HuH-7 (cell line): Measurements from ENCODE around the gene GMCL1.
"Not testable (repeated sequence)": the region's sequence is repeated elsewhere in the genome, so short reads cannot be mapped to it uniquely, and the experiment has no call there.

Experiments used
- DNase-seq: peaks from one replicate; pipeline ENCODE4 v3.0.0; 2011; ENCODE audit warnings: low spot score

GMCL1 gene

GRCh38 chr2:69848186-69848790, 18.8 kb downstream of the GMCL1 start:
- DNase-seq = peak; percentile 6

- DNase-seq = no peak
Measured at GRCh38 chr2:69858261-69858660, 28.8 kb downstream of the GMCL1 start.

DNA sequence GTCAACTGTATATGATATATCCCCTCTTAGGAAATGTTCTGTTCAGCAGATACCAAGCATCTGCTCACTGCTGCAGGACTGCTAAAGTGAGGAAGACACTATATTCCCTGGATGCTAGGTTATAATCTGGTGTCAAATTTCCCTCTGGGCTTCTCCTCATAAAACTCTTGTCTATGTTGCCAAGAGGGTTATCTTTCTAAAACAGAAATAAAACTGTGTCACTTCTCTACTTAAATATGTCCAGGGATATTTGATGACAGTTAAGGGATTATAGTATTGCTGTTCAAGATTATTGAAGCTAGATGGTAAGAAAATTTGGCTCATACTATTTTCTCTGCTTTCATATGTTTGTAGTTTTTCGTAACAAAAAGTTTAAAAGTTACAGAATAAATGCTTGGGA, 33.8 kb downstream of the GMCL1 start:
- no peak for DNase-seq

DNA sequence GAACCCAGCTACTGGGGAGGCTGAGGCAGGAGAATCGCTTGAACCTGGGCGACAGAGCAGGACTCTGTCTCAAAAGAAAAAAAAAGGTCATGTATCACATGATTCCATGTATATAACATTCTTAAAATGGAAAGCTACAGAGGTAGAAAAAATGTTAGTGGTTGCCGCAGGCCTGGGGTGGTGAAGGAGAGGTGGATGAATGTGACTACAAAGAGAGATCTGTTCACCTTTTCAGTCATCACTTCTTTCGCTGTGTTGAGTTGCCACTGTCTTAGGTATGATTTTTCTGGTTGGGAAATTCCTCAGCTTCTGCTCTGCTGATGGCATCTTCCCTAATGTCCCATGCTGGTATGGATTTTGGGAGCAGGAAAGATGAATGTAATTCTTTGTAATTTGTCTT, 59.0 kb downstream of the GMCL1 start:
- DNase-seq = no peak

DNA sequence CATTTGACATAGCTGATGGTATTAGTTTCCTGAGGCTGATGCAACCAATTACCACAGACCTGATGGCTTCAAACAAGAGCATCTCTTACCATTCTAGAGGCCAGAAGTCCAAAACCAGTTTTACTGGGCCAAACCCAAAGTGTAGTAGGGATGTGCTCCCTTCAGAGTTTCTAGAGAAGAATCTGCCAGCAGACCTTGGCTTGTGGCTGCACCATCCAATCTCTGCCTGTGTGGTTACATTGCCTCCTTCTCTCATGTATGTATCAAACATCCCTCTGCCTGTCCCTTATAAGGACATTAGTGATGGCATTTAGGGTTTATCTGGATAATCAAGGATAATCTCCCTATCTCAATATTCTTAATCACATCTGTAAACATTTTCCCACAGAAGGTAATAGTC, 59.8 kb downstream of the GMCL1 start:
- DNase-seq = no peak

- DNase-seq = no peak
Measured at GRCh38 chr2:69890881-69891280, 61.4 kb downstream of the GMCL1 start.

DNA sequence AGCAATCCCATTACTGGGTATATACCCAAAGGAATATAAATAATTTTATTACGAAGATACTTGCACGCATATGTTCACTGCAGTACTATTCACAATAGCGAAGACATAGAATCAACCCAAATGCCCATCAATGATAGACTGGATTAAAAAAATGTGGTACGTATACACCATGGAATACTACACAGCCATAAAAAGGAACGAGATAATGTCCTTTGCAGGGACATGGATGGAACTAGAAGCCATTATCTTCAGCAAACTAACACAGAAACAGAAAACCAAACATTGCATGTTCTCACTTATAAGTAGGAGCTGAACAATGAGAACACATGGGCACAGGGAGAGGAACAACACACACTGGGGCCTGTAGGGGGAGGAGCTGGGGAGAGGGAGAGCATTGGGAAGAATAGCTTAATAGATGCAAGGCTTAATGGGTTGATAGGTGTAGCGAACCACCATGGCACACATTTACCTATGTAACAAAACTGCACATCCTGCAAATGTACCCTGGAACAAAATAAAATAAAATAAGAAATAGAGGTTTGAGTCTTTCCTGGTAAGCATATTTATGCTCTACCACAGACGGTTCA, 63.5 kb downstream of the GMCL1 start:
- not testable (repeated sequence) for DNase-seq

DNA sequence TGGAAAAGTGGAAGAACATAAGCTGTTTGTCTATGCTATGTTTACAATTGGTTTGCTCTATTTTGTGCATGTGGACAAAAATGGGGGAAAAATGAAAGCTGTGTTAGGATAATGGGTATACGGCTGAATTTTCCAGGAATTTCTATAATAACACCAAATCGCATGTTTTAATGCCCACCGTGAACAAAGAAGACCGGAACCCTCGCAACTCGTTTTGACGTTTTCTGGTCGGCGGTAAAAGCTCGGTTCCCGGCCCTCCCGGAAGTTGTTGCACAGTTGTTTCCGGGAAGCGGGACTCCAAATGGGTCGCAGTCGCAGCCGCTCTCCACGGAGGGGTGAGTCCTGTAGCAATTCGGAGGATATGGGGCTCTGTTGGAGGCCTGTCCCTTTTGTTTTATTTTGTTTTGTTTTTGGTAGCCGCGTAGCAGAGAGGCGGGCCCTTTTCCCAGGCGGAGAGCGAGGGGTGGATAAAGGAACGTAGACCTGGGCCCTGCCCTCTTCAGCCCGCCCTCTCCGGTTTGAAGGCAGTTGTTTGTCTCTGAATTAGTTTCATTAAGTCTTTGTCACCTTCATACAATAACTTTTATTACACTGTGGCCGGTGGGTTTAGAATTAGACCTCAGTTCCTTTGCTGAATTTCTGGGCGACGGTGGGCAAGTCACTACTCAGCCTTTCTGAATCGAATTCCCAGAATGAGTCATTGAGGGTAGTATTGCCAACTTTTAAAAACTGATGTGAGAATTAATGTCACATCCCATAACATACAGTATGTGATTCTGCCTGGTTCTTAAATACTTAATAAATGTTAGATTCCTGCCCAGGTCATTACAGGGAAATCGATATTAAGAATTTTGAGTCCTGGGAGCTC, 64.5 kb downstream of the GMCL1 start, which contains the start of gene SNRNP27:
SNRNP27 (plus strand) TSS at position 273 of the 868 bp plus-strand sequence; CDS start at position 302, 29 bp downstream.
- DNase-seq = peak; percentile 55

- DNase-seq = not testable (repeated sequence)
Measured at GRCh38 chr2:69894737-69895136, 65.3 kb downstream of the GMCL1 start.

- no peak for DNase-seq
Measured at GRCh38 chr2:69902213-69902922, 72.9 kb downstream of the GMCL1 start.

- no peak for DNase-seq
Measured at GRCh38 chr2:69907216-69907615, 77.8 kb downstream of the GMCL1 start.

- peak; percentile 59 for DNase-seq
Measured at GRCh38 chr2:69911985-69912563, 82.6 kb downstream of the GMCL1 start.

DNA sequence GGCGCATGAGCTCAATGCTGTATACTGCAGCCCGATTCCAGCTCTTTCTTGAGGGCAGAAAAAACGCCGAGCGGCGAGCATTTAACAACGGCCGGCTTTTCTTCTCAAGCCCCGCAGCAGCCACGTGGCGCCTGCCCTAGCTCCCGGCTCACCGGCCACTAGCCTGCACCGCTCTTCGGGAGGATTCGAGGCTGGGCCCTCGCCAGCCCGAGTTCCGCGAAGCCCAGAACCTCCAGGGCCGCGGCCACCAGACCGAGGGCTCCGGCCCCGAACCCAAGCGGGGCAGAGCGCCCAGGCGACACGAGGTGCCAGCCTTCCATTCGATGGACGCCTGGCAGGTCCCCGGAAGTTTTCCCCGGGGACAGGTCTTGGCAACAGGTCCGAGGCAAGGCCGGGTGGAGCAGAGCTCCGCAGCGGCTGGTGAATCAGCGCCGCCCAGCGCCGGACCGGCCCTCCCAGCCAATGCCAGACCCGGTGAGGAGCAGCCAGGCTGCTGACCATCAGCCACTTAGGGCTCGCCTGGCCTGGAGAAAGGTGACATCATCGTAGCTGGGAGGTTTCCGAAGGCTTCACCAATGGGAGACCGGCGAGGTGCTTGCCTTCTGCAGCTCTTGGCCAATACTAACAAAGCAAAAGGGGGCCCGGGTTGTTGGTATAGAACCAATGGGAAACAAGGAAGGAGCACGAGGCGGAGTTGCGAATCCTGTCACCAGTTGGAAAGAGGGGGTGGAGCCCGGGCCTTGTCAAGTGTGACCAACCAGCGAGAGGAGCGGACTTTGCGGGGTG, 84.9 kb downstream of the GMCL1 start:
- peak; percentile 98 for DNase-seq

GRCh38 chr2:69914950-69915945, 85.8 kb downstream of the GMCL1 start, which contains the start of gene MXD1:
Gene MXD1 (plus strand): TSS chr2:69915109. CDS start chr2:69915331, 222 bp downstream.
- no peak for DNase-seq

- no peak for DNase-seq
Measured at GRCh38 chr2:69916106-69916505, 86.6 kb downstream of the GMCL1 start.

- DNase-seq = no peak
Measured at GRCh38 chr2:69917852-69918251, 88.4 kb downstream of the GMCL1 start.

GRCh38 chr2:69918401-69918800, 88.9 kb downstream of the GMCL1 start:
- DNase-seq = no peak

GRCh38 chr2:69923116-69923515, 93.7 kb downstream of the GMCL1 start:
- DNase-seq = no peak

DNA sequence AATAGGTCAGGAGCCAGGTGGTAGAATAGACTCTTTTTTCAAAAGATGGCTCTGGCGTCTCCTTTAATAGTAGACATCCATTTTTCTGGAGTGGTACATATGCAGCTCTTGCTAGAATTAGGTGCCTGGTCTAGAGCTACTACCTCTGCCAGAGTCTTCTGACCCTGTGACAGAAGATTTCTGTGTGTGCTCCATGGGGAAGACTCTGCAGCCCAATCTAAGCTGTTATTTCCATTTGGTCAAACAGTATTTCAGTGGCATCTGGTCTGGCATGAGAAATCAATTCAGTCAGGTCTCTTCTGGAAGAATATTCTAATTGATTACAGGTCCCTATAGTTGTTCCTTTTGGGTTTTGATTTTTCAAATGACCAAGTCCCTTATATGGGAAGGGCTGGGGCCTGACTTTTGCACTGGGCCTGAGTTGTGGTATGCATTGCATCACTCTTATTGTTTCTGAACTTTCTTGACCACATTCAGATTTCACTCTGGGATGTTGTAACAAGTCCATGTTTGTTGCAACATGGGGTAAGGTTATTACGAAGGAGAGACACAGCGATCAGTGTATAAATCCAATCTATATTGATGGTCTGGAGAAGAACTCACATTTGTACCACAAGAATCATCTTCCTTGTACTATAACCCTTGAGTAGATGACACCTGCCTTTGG, 97.5 kb downstream of the GMCL1 start:
- no peak for DNase-seq
